NCI-H345 treated with DMSO at 0.1 percent for 48 hours (cell line): ENCODE measurements around the gene RP2.

ENCODE experiments used
- DNase-seq: peaks from one replicate; lab custom pipeline; 2025; ENCODE audit not compliant: unreplicated experiment; lab: John Stamatoyannopoulos, UW

The RP2 gene

DNA sequence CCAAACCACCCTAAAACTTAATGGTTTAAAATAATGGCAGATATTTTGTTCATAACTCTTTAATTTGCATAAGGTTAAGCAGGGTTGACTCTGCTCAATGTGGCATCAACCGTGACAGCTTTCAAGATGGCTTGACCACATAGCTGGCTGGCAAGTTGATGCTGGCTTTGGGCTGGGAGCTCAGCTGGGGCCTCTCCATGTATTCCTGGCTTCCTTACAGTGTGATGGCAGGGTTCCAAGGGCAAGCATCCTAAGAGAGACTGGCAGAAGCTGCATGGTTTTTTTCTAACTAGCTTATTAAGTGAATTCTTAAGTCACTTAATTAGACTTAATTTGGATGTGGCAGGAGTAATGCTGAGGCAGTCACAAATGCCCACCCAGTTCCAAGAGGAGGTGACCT, 4.5 kb downstream of the RP2 start:
- DNase-seq: no peak

DNA sequence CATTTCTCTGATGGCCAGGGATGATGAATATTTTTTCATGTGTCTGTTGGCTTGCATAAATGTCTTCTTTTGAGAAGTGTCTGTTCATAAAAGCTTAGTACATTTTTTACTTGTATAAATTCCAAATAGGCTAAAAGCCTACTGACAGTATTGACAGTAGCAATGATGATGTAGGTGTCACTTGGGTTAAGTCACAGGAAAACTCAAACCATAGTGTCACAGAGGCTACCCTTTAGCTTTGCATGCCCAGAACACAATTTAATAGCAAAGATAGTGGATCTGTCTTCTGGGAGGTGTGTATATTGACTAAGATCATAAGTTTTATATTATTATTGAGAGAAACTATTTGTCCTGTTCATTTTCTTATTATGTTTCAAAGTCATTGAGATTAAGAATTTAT, 8.1 kb downstream of the RP2 start:
- no peak for DNase-seq

DNA sequence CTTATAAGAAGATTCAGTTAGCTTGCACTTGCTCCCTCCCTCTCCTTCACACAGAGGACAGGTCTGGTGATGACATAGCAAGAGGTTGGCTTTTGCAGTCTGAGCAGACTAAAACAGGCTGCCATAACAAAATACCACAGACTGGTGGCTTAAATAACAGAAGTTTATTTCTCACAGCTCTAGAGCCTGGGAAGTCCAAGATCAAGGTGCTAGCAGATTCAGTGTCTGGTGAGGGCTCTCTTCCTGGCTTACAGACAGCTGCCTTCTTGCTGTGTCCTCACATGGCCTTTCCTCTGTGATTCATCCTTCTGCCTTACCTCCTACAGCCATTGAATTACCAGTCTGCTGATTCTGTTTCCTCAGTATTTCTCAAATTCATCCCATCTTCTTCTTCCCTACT, 13.1 kb downstream of the RP2 start:
- no peak for DNase-seq

DNA sequence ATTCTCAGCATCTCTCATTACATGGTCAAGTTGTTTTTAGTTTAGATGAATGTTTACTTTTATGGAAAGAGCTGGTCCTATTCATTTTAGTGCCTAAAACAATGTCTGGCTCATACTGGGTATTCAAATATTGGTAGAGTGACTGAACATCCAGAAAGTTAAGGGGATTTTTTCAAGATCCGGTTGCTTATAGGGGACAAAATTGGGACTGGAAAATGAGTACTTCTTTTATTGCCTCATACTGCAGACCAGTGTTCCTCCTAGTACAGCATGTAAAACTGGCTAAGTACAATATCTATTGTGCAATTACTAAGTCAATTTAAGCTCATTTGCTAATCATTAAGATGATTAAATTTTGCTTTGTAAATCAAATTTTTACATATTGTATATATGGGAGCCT, 13.9 kb downstream of the RP2 start:
- DNase-seq: no peak

DNA sequence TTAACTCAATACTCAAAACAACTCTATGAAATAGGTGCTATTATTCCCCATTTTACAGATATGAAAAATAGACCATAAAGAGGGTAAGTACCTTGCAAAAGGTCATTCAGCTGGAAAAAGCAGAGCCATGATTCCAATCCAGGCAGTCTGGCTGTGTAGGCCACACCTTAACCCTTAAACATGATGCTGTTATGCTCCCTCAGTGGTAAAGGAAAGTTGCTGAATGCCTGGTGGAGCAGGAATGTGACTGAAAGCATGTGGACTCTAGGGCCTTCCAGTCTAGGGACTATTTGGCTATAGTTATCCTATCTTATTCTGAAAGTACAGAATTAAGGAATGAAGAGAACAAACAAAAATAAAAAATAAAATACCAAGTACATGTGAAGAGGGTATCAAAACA, 19.6 kb downstream of the RP2 start:
- no peak for DNase-seq

DNA sequence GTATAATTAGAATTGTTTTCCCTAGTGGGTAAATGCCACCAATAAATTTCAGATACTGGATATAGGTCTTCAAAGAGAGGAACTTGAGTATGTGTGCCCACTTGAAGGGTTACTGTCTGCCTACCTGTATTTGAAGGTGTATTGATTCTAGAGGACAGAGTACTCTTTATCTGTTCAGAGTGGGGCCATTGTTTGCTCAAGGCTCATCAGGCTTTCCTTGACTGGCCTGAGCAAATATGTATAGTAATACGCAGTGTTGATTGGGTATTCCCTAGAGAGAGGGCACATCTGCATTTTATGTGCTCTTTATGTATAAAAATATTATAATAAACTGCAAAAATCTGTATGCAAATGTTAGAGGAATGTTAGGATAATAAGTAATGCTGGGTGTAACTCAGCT, 23.7 kb downstream of the RP2 start:
- DNase-seq: no peak

DNA sequence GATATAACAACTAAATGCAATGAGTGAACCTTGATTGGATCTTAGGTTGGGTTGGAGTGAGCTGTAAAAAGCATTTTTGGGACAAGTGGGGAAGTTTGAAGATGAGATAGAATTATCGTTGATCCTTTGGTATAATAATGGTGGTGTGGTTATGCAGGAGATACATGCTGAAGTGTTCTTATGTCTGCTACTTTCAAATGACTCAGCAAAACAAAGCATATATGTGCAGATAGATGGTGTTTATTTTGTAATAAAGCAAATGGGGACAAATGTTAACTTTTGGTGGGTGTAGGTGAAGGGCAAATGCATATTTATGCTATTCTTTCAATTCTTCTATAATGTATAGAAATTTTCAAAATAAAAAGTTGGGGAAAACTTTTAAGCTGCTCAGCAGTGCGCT, 26.2 kb downstream of the RP2 start:
- DNase-seq: no peak

DNA sequence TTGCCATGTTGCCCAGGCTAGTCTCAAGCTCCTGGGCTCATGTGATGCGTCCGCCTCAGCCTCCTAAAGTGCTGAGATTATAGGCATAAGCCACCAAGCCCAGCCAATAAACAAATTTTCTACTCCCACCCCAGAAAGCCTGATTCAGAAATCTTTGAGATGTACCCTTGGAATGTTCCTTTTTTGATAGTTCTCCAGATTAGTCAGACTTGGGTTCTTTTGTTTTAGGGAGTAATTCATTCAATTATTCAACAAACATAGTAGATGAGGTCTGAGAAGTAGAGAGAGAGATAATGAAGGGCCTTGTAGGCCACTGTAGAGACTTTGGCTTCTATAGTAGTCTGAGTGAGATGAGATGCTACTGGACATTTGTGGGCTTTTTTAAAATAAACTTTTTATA, 27.8 kb downstream of the RP2 start:
- no peak for DNase-seq

DNA sequence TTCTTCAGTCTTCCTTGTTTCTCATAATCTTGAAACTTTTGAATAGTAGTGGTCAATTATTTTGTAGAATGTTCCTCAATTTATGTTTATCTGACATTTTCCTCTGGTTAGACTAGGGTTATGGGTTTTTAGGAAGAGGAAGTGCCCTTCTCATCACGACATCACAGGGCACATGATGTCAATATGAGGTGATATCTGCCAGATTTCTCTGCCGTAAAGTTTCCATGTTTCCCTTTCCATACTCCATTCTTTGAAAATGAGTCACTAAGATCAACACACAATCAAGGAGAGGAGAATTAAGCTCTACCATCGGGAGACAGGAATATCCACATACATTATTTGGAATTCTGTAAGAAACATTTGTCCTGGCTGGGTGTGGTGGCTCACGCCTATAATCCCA, 28.4 kb downstream of the RP2 start:
- DNase-seq: no peak

DNA sequence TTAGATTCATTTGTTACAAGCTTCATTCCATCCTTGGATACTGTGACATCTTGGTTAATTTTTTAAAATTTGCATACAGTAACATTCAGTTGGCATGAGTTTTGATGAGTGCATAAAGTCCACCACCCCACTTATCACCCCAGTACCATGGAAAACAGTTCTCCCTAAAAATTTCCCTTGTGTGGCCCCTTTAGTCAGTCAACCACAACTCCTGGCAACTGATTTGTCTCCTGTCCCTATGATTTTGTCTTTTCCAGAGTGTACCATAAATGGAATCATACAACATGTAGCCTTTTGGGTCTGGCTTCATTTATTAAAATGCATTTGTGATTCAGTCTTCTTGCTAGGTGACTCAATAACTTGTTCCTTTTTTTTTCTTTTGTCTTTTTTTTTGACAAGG, 29.9 kb downstream of the RP2 start:
- no peak for DNase-seq

DNA sequence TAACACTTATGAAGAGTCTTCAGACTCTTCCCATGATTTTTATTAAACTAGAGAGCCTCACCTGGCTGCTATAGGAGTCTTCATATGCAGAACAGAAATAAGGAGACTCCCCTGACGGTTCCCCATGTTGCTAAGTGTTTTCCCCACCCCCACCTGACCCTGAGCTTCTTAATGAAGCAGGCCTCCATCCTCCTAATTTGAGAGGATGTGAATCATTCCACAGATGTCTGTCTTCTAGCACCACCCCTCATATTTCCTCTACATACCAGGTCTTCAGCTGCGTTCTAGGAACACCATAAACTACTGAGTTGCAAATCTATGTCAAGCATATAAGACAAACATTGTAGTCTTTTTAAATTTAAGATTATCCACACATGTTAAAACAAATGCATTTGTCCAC, 36.9 kb downstream of the RP2 start:
- DNase-seq: no peak

DNA sequence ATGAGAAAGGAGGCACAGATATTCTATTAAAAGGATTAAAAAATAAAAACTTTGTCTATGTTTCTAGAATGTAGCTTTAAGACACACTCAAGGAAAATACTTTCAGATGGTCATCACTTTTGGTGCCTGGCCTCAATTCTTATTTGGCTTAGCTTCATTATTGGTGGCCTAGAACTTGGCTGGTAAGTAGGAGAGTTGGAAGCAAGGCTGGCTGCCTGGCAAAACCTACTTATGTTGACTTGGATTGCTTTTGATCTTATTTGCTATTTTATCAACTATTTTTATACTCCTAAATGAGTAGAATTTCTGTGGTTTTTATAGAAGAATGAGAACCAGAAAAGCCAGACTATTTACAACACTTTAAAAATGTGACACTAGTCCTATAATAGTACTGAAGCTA, 40.1 kb downstream of the RP2 start:
- no peak for DNase-seq

DNA sequence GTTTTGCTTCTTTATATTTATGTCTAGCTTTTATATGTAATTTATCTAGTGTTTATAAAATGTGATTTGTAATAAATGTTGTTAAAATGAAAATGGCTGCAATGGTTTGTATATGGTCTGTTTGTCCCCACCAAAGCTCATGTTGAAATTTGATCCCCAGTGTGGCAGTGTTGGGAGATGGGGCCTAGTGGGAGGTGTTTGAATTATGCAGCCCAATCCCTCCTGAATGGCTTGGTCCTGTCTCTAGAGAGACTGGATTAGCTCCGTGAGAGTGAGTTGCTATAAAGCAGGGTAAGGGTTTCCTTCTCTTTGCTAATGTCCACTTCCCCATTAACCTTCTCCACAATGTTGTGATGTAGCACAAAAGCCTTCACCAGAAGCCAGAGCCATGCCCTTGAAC, 45.4 kb downstream of the RP2 start:
- no peak for DNase-seq

DNA sequence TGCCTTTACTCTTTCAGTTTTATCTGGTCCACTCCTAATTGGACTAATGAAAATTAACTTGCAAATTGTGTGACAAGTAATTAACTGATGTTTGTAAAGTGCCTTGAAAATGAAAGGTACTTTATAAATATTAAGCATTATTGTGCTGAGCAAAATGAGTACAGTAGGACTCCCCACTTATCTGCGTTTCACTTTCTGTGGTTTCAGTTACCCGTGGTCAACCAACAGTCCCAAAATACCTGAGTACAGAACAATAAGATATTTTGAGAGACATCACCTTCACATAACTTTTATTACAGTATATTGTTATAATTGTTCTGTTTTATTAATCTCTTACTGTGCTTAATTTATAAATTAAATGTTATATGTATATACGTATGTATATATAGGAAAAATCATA, 48.0 kb downstream of the RP2 start:
- no peak for DNase-seq

DNA sequence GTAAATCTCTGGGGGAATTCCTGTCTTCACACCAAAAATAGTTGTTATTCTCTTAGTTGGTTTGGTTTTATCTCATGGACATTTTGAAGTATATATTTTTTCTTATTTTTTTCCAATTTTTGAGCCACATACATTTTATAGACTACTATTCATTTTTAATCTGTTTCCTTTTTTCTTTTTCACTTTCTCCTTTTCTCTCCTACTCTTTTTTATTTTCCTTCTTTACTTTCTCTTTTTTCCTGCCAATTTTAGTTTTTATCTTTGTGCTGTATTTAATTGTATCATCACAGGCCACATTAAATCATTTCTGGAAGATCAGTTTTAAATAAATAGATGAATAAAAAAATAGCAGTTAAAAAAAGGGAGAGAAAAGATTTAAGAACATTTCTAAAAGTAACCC, 61.4 kb downstream of the RP2 start:
- DNase-seq: no peak

DNA sequence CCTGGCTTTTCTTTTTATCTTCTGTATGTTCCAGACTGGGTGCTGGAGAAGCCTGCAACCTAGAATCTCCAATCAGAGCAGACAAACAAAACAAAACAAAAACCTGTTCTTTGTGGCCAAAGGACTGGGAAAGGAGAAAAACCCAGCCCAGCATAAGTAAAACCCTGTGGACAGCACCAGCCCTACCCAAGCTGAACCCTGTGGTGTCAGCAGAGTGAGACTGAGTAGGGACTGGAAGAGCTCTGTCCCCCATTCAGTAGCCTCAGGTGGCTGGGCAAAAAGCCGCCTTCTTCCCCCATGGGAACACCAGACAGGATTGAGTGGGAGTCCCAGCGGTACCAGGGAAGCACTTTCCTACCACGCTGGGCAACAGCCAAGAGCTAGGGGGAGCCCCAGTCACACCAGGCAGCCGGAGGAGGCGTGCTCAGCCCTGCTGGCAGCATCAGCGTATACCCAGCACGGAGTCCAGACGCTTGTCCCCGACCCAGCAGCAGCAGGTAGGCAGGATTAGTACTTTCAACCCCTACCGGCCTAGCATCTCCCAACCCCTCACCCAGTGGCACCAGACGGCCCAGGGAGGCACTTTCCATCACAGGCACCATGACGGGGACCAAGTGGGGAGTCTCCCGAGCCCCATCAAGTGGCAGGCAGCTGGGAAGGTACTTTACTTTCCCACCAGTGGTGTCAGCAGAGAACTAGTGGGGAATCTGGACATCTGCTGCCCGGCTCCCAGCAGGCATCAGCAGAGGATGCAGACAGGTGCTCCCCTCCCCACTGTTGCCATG, 66.8 kb downstream of the RP2 start:
- DNase-seq: peak; percentile 79

DNA sequence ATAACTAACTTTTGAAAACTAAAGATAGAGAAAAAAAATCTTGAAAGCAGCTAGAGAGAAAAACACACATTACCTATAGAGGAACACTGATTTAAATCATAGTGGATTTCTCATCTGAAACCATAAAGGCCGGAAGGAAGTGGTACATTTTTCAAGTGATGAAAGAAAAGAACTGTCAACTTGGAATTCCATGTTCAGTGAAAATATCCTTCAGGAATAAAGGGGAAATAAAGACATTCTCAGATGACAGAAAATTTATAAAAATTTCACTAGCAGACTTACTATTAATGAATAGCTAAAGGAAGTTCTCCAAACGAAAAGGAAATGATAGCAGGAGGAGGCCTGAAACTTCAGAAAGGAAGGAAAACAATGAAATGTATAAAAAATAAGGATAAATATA, 67.8 kb downstream of the RP2 start:
- no peak for DNase-seq

DNA sequence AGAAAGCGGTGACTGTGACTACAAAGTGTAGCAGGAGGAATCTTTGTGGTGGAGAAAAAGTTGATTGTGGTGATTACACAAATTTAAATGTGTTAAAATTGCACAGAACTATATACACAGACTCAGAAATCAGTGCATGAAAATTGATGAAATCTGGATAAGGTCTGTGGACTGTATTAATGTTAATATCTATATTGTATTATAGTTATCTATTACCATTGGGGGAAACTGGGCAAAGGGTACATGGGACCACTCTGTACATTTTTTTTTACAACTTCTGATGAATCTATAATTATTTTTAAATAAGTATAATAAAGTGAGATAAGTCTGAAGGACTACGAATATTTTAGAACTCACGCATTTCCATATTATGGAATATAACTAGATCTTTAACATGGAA, 73.6 kb downstream of the RP2 start:
- no peak for DNase-seq

DNA sequence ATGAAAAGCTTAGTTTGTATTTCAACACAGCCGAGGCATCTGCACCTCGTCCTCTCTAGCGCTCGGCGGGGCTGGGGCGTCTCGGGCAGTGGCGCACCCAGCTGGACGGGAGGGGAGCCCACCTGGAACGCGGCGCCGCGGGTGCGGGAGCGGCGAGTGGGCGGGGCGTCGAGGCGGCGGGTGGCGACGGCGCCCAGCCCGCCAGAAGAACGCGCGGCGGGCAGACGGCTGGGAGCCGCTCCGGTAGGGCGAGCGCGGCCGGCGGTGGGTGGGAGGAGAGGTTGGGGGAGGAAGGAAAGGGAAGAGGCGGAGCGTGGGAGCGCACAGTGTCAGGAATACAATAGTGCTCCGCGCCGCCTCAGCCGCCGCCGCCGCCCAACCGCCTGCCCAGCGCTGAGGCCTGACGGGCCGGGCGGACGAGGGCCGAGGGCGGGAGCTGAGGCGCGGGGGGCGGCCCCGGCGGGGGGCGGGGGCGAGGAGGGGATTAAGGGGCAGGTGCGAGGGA, 75.3 kb downstream of the RP2 start, which contains the start of gene JADE3:
JADE3 (plus strand) TSS at position 324 of the 505 bp plus-strand sequence. CDS start 72,474 bp downstream, outside the sequence.
- DNase-seq: peak; percentile 42

DNA sequence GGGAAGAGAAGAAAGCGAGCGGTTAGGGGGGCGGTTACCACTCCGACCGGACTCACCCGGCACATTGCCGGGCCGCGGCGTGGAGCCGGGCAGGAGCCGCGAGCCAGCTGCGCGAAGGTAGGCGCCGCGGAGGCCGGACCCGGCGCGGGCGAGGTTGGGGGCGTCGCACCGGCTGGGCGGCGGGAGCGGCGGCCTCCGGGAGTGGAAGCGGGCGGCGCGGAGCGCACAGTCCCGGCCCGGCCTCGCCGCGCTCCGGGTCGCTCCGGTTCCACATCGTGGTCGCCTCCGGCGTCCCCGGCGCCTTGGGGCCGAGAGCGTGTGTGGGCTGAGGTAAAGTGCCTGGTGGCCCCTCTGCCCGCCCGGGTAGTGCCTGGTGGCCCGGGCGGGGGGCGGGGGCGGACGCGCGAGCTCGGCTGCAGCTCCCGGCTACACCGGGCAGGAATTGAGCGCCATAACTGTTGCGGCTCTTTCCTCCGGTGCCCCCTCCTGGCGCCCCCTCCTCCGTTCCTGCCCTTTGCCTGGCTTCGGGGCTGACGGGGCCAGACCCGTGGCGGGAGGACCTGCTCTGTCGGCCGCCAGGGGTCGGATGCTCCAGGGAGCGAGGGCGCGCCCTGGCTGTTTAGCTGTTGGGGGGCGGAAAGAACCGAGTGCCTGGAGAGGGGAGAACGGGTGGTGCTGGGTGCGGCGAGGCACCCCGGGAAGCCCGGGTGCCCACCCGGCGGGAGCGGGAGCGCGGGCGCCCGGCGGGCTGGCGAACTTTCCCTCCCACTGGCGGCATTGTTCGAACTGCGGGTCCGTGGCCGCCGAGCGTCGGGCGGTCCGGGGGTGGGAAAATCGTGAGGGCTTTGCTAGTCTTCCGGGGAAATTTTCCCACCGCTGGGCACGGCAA, 76.0 kb downstream of the RP2 start:
- no peak for DNase-seq

DNA sequence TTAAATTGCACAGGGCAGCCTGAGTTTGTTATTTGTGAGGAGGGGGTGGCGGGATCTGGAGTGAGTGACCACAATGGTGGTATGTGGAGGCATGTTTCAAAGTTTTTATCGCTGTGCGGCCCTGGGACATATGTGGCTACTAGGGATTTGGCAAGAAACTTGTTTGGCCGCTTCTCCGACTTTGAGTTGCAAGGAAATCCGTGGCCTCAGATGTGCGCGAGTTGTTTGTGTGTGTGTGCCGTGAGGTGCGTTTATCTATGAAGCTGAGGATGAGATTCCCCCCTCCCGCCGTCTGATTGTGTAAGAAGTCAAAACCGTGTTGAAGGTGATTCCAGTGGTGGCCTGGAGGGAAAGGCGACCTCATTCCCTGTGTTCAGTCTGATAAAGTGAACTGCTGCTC, 76.8 kb downstream of the RP2 start:
- no peak for DNase-seq

DNA sequence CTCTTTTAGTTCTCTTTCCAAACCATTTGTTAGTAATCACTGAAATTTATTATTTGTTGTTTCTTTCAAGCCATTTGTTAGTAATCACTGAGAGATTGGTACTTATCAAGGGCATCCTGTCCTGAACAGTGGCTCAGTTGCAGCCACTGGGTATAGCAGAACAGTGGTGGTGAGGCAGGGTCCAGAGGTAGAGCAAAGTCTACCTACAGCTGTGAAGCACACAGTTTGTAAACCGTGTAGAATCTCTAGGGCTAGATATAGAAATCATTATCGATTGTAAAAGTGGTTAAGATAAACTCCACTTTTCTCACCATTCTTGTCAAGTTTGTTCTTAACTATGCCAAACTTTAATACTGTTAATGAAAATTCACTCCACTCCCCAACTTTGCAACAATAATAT, 79.4 kb downstream of the RP2 start:
- DNase-seq: no peak
